ENCODE data around the gene KIF5B. TPM values are rescaled to one million over a fixed set of nuclear protein-coding genes. Genes with fewer than 3 reads are reported as not detected.

Gene KIF5B
- total and polyA plus RNA-seq, 2 experiments from 2014 or later = 63.5 to 81.8 TPM

- Histone ChIP-seq H2AFZ (no peak overlapping the region), H3K79me2 (replicated peaks; ENCODE audit: insufficient read depth) (peaks cover 55% of the 10 kb centered on the region), H3K9me2 (ENCODE audit: insufficient read depth) (no peaks in the 10 kb centered on the region), H3K36me3 (ENCODE audit: insufficient read depth) (peaks cover 66% of the 10 kb centered on the region), H3K27me3 (ENCODE audit: insufficient read depth) (no peaks in the 10 kb centered on the region), H3K4me1 (ENCODE audit: insufficient read depth) (peaks cover 6% of the 10 kb centered on the region; the same call in 1 of the 2 replicates), H4K20me1 (replicated peaks; ENCODE audit: insufficient read depth) (peaks cover 19% of the 10 kb centered on the region; the same call in 1 of the 2 replicates), H3F3A (replicated peaks; ENCODE audit: low read depth) (no peaks in the 10 kb centered on the region), H3K27ac (ENCODE audit: low read depth) (no peak overlapping the region), H3K4me3 (no peak overlapping the region), H3K4me2 (no peak overlapping the region)
- peaks cover 81% of the 10 kb centered on the region for H3K36me3 Mint-ChIP-seq (ENCODE audit: low read depth)
- peaks cover 3% of the 10 kb centered on the region for H3K27me3 Mint-ChIP-seq (ENCODE audit: insufficient read depth, low read depth, poor library complexity)
- DNase-seq (ENCODE audit: low spot score) (no peak), ATAC-seq (no peak)
- H3K4me3 Mint-ChIP-seq = no peak overlapping the region
- no peaks in the 10 kb centered on the region for H3K9me3 Mint-ChIP-seq
- H3K27ac Mint-ChIP-seq = no peak overlapping the region
- TF ChIP-seq, protein P1, sequence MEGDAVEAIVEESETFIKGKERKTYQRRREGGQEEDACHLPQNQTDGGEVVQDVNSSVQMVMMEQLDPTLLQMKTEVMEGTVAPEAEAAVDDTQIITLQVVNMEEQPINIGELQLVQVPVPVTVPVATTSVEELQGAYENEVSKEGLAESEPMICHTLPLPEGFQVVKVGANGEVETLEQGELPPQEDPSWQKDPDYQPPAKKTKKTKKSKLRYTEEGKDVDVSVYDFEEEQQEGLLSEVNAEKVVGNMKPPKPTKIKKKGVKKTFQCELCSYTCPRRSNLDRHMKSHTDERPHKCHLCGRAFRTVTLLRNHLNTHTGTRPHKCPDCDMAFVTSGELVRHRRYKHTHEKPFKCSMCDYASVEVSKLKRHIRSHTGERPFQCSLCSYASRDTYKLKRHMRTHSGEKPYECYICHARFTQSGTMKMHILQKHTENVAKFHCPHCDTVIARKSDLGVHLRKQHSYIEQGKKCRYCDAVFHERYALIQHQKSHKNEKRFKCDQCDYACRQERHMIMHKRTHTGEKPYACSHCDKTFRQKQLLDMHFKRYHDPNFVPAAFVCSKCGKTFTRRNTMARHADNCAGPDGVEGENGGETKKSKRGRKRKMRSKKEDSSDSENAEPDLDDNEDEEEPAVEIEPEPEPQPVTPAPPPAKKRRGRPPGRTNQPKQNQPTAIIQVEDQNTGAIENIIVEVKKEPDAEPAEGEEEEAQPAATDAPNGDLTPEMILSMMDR (conservative IDR thresholded peaks at IDR 0.05; ENCODE audit: low read depth in 2 of 2) = no peak
- TF ChIP-seq ZNF331 (CRISPR knock-in tag; IDR thresholded peaks at IDR 0.05; ENCODE audit: low read depth) = no peak
- TF ChIP-seq EZH2phosphoT487 (IDR thresholded peaks at IDR 0.05; ENCODE audit: unreplicated experiment) = no peak
- no peak for TF ChIP-seq JUNB (IDR thresholded peaks at IDR 0.05; ENCODE audit: unreplicated experiment)
- no peak for TF ChIP-seq REST (IDR thresholded peaks at IDR 0.05; ENCODE audit: unreplicated experiment)
- TF ChIP-seq CREB1 (CRISPR knock-in tag; IDR thresholded peaks at IDR 0.05; ENCODE audit: low read depth) = no peak
- TF ChIP-seq POLR2AphosphoS5 (IDR thresholded peaks at IDR 0.05; ENCODE audit: low read depth) = no peak
- peaks cover 13% of the 10 kb centered on the region; the same call in 2 of the 3 replicates for H3K4me1 Mint-ChIP-seq
Observed at GRCh38 chr10:32036922-32037321, 19.3 kb downstream of the KIF5B start.

DNA sequence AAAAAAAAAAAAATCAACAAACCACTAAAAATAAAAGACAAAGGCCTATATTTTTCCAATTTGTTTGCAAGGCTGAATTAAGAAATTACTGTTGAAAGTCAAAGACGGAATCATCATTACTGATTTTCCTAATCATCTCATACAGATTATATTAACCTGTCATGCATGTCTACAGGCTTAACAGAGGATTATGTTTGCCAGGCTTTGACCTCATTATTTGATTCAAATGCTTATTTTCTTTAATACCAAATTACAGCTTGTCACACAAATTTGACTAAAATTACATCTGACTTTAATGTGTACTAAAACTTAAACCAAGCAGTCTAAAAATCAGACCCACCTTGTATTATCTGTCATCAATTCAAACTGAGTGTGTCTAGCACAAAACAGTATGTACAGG, 21.2 kb downstream of the KIF5B start:
- H3F3A ChIP-seq (replicated peaks; ENCODE audit: low read depth) = no peaks in the 10 kb centered on the region
- H3K27me3 Mint-ChIP-seq (ENCODE audit: insufficient read depth, low read depth, poor library complexity) = peaks cover 3% of the 10 kb centered on the region
- no peak overlapping the region for H2AFZ ChIP-seq
- no peak overlapping the region for H3K4me3 ChIP-seq
- H3K4me1 Mint-ChIP-seq = peaks cover 13% of the 10 kb centered on the region; the same call in 2 of the 3 replicates
- no peak overlapping the region for H3K27ac ChIP-seq (ENCODE audit: low read depth)
- no peaks in the 10 kb centered on the region for H3K9me3 Mint-ChIP-seq
- peaks cover 48% of the 10 kb centered on the region for H3K79me2 ChIP-seq (replicated peaks; ENCODE audit: insufficient read depth)
- H3K4me2 ChIP-seq = no peak overlapping the region
- no peak for DNase-seq (ENCODE audit: low spot score)
- TF ChIP-seq EZH2phosphoT487 (IDR thresholded peaks at IDR 0.05; ENCODE audit: unreplicated experiment) (no peak), EZH2 (IDR thresholded peaks at IDR 0.05; ENCODE audit: low read depth, unreplicated experiment) (no peak), STAT1 (IDR thresholded peaks at IDR 0.05; ENCODE audit: unreplicated experiment) (no peak), ZNF331 (CRISPR knock-in tag; IDR thresholded peaks at IDR 0.05; ENCODE audit: low read depth) (no peak), JUNB (IDR thresholded peaks at IDR 0.05; ENCODE audit: unreplicated experiment) (no peak), ZNF114 (CRISPR knock-in tag; IDR thresholded peaks at IDR 0.05) (no peak), NANOG (IDR thresholded peaks at IDR 0.05; ENCODE audit: borderline replicate concordance) (no peak)
- peaks cover 3% of the 10 kb centered on the region; the same call in 1 of the 2 replicates for H3K4me1 ChIP-seq (ENCODE audit: insufficient read depth)
- H3K9me2 ChIP-seq (ENCODE audit: insufficient read depth) = no peaks in the 10 kb centered on the region
- H3K27ac Mint-ChIP-seq = no peak overlapping the region
- H4K20me1 ChIP-seq (replicated peaks; ENCODE audit: insufficient read depth) = peaks cover 17% of the 10 kb centered on the region; the same call in 1 of the 2 replicates
- peaks cover 88% of the 10 kb centered on the region for H3K36me3 Mint-ChIP-seq (ENCODE audit: low read depth)
- no peaks in the 10 kb centered on the region for H3K27me3 ChIP-seq (ENCODE audit: insufficient read depth)
- ATAC-seq = no peak
- H3K36me3 ChIP-seq (ENCODE audit: insufficient read depth) = peaks cover 77% of the 10 kb centered on the region
- H3K4me3 Mint-ChIP-seq = no peak overlapping the region

Data from GM23338 (cell line).